Uterus (tissue), 4 donors: ENCODE results near the gene FMNL1. TPM values are rescaled to one million over a fixed set of nuclear protein-coding genes. Genes with fewer than 3 reads are reported as not detected.

Experiments used
- DNase-seq, 2 donors: peaks; one replicate each; pipeline ENCODE4 v3.0.0-alpha.2; 2019 to 2020
- H3K27ac ChIP-seq, 2 donors: fragments of 200-600 bp; sonication (generic); 1 replicate in 1 of 2; 2 replicates in 1 of 2; pipeline ENCODE4 v1.5.1; 2016 to 2018
- H3K27me3 ChIP-seq, 2 donors: fragments of 200-600 bp; sonication (generic); one replicate each; pipeline ENCODE4 v1.5.1; 2018 to 2019; ENCODE audit warnings: control low read depth in 1 of 2
- H3K36me3 ChIP-seq, 2 donors: fragments of 200-600 bp; sonication (generic); one replicate each; pipeline ENCODE4 v1.5.1; 2019; ENCODE audit warnings: control low read depth in 1 of 2
- H3K4me1 ChIP-seq, 2 donors: fragments of 200-600 bp; sonication (generic); one replicate each; pipeline ENCODE4 v1.5.1; 2018 to 2019; ENCODE audit warnings: control low read depth in 1 of 2
- H3K4me3 ChIP-seq, 2 donors: fragments of 200-600 bp; sonication (generic); 1 replicate in 1 of 2; 2 replicates in 1 of 2; pipeline ENCODE4 v1.5.1; 2018 to 2019; ENCODE audit warnings: mild to moderate bottlenecking in 1 of 2
- H3K9me3 ChIP-seq, 2 donors: fragments of 200-600 bp; sonication (generic); one replicate each; pipeline ENCODE4 v1.5.1; 2019; ENCODE audit warnings: control low read depth in 1 of 2
- CTCF ChIP-seq, 4 experiments: fragments of 200-600 bp in 2 of 4; fragments of 450-650 bp in 2 of 4; sonication (generic) in 2 of 4; IDR thresholded peaks; one replicate each; pipeline ENCODE4 v1.5.1; 2016 to 2019; ENCODE audit warnings: antibody characterized with exemption in 4 of 4, mild to moderate bottlenecking in 2 of 4, moderate library complexity in 1 of 4
- POLR2A ChIP-seq, 2 donors: fragments of 450-650 bp; IDR thresholded peaks; one replicate each; pipeline ENCODE4 v1.6.1; 2016; ENCODE audit warnings: antibody characterized with exemption in 2 of 2, mild to moderate bottlenecking in 1 of 2, moderate library complexity in 1 of 2
- intact Hi-C: fragments of 100-400 bp; cut with DNase I; formaldehyde crosslinking; loops from one replicate; pipeline ENCODE4 v1.15.1; 2023; ENCODE audit warnings: low total_unique reads
- total RNA-seq, 4 donors: library from RNA; depleted of rRNA in 3 of 4; stranded (reverse); fragments of >200 nt in 3 of 4; gene quantifications; one replicate each; pipeline versions ENCODE4 v1.1.0 to v1.2.4, GENCODE V29; 2014 to 2023
- donor health status: DM: yes; HTN: yes; CAD: no.

Gene FMNL1
- total RNA-seq, 4 donors from 2014 or later, result 2.6 to 12.3 (median 3.6) TPM

- Histone ChIP-seq H3K4me1 (no peaks in the 10 kb centered on the region), H3K27ac (no peak overlapping the region), H3K9me3 (no peaks in the 10 kb centered on the region), H3K4me3 (no peak overlapping the region), H3K36me3 (no peaks in the 10 kb centered on the region), H3K27me3 (no peaks in the 10 kb centered on the region)
- no peak for DNase-seq
- intact Hi-C loops, result no loop called here
- TF ChIP-seq CTCF (IDR thresholded peaks at IDR 0.05) (no peak), POLR2A (IDR thresholded peaks at IDR 0.05) (no peak)
Measured at GRCh38 chr17:45255358-45255757, 33.7 kb downstream of the FMNL1 start.

- intact Hi-C loops, result no loop called here
- Histone ChIP-seq H3K4me1 (no peaks in the 10 kb centered on the region), H3K27ac (no peak overlapping the region), H3K4me3 (no peak overlapping the region), H3K36me3 (no peaks in the 10 kb centered on the region), H3K9me3 (no peaks in the 10 kb centered on the region), H3K27me3 (no peaks in the 10 kb centered on the region)
- TF ChIP-seq POLR2A (IDR thresholded peaks at IDR 0.05) (no peak), CTCF (IDR thresholded peaks at IDR 0.05) (no peak)
- DNase-seq, result no peak
Measured at GRCh38 chr17:45256114-45256966, 34.7 kb downstream of the FMNL1 start.

GRCh38 chr17:45257115-45257514 is 35.4 kb downstream of the FMNL1 start:
- intact Hi-C loops, result no loop called here
- H3K9me3 ChIP-seq, result no peaks in the 10 kb centered on the region
- DNase-seq, result no peak

GRCh38 chr17:45258981-45259380 is 37.3 kb downstream of the FMNL1 start:
- DNase-seq, result no peak
- Histone ChIP-seq H3K4me3 (no peak overlapping the region), H3K36me3 (no peaks in the 10 kb centered on the region), H3K27me3 (no peaks in the 10 kb centered on the region), H3K27ac (no peak overlapping the region), H3K4me1 (peaks cover 0 to 7% of the 10 kb centered on the region in 2 donors), H3K9me3 (no peaks in the 10 kb centered on the region)
- TF ChIP-seq CTCF (IDR thresholded peaks at IDR 0.05), result no peak
- no peak for TF ChIP-seq POLR2A (IDR thresholded peaks at IDR 0.05)
- intact Hi-C loops, result no loop called here

More at GRCh38 chr17:45257115-45257514, 35.4 kb downstream of the FMNL1 start:
- H3K27ac ChIP-seq, result no peak overlapping the region
- H3K4me1 ChIP-seq, result no peaks in the 10 kb centered on the region
- H3K36me3 ChIP-seq, result no peaks in the 10 kb centered on the region
- no peaks in the 10 kb centered on the region for H3K27me3 ChIP-seq
- no peak overlapping the region for H3K4me3 ChIP-seq
- TF ChIP-seq CTCF (IDR thresholded peaks at IDR 0.05), result no peak
- no peak for TF ChIP-seq POLR2A (IDR thresholded peaks at IDR 0.05)

- no peaks in the 10 kb centered on the region for H3K27me3 ChIP-seq
- TF ChIP-seq POLR2A (IDR thresholded peaks at IDR 0.05), result no peak
- TF ChIP-seq CTCF (IDR thresholded peaks at IDR 0.05), result no peak
- no peaks in the 10 kb centered on the region for H3K36me3 ChIP-seq
- H3K9me3 ChIP-seq, result no peaks in the 10 kb centered on the region
- peaks cover 0 to 7% of the 10 kb centered on the region in 2 donors for H3K4me1 ChIP-seq
- no peak overlapping the region for H3K4me3 ChIP-seq
- intact Hi-C loops, result no loop called here
- H3K27ac ChIP-seq, result no peak overlapping the region
- DNase-seq, result no peak
Measured at GRCh38 chr17:45260204-45260783, 38.6 kb downstream of the FMNL1 start.
